Stimulated activated CD4-positive, alpha-beta T cell treated with anti-CD3 and anti-CD28 coated beads, Interleukin-15, amount 100 ng/mL, for 48 hours (primary cell): Measurements from ENCODE around the gene DGCR6L.
"Not testable (repeated sequence)": the region's sequence is repeated elsewhere in the genome, so short reads cannot be mapped to it uniquely, and the experiment has no call there.

Experiments used
- DNase-seq, 2 donors: peaks; one replicate each; pipeline ENCODE4 v3.0.0-alpha.2; 2020; ENCODE audit warnings: low read depth in 2 of 2

Gene DGCR6L

GRCh38 chr22:20291604-20292063 lies 28.2 kb downstream of the DGCR6L start:
- DNase-seq = no peak

GRCh38 chr22:20291249-20291586 lies 28.6 kb downstream of the DGCR6L start:
- DNase-seq = no peak

- no peak for DNase-seq
Observed at GRCh38 chr22:20290578-20291248, 29.1 kb downstream of the DGCR6L start.

- DNase-seq = no peak
Observed at GRCh38 chr22:20290045-20290392, 29.8 kb downstream of the DGCR6L start.

GRCh38 chr22:20289182-20290044 lies 30.4 kb downstream of the DGCR6L start:
- not testable (repeated sequence) for DNase-seq

- not testable (repeated sequence) for DNase-seq
Observed at GRCh38 chr22:20286784-20287423, 33.0 kb downstream of the DGCR6L start.

GRCh38 chr22:20286312-20286660 lies 33.6 kb downstream of the DGCR6L start:
- not testable (repeated sequence) for DNase-seq

- DNase-seq = peak; percentile 53
Observed at GRCh38 chr22:20285473-20286311, 34.2 kb downstream of the DGCR6L start.

GRCh38 chr22:20284471-20285086 lies 35.3 kb downstream of the DGCR6L start:
- DNase-seq = no peak

GRCh38 chr22:20283674-20284066 lies 36.2 kb downstream of the DGCR6L start:
- no peak for DNase-seq

- DNase-seq = no peak
Observed at GRCh38 chr22:20282901-20283673, 36.8 kb downstream of the DGCR6L start.

- DNase-seq = no peak
Observed at GRCh38 chr22:20281891-20282290, 38.0 kb downstream of the DGCR6L start.

- DNase-seq = not testable (repeated sequence)
Observed at GRCh38 chr22:20281473-20281872, 38.4 kb downstream of the DGCR6L start.

- no peak for DNase-seq
Observed at GRCh38 chr22:20280866-20281265, 39.0 kb downstream of the DGCR6L start.

GRCh38 chr22:20280163-20280562 lies 39.7 kb downstream of the DGCR6L start:
- DNase-seq = not testable (repeated sequence)

- no peak for DNase-seq
Observed at GRCh38 chr22:20279662-20280134, 40.2 kb downstream of the DGCR6L start.

- DNase-seq = not testable (repeated sequence)
Observed at GRCh38 chr22:20278726-20279490, 41.0 kb downstream of the DGCR6L start.

GRCh38 chr22:20277936-20278635 lies 41.8 kb downstream of the DGCR6L start:
- not testable (repeated sequence) for DNase-seq

GRCh38 chr22:20276468-20276867 lies 43.4 kb downstream of the DGCR6L start:
- no peak for DNase-seq
